ENCODE results near the gene RAP1GAP2.

RAP1GAP2 gene

DNA sequence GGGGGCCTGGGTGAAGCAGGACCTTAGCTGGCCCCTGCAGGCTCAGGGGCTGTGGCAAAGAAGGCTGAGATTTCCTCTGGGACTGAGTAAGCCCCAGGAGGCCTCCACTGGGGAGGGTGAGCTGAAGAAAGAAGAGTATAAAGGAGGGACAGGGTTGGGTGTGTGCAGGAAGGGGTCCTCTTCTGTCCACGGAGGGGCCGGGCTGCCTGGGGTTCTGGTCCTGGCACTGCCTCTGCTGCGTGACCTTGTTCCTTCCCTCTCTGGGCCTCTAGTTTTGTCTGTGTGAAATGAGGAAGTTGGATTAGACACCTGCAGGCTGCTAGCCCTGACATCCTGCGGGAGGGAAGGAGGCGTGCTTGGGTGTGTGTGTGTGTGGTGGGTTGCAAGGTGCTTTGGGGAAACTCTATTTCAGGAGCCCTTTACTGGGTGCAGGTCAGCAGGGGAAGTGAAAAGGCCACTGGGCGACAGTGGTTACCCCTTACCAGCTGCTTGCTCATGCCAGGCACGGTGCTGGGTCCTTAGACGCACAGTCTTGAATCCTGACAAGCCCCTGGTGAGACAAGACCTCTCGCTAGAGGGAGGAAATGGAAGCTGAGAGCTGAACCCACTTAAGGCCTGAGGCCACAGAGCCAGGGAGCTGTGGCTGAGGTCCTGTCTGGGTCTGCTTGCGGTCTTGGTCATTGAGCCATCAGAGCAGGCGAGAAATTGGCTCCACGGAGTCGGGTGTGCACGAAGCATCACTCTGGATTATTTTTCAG lies 206.5 kb downstream of the RAP1GAP2 start:
- Histone ChIP-seq H3K79me2 (ENCODE audit: control insufficient read depth, low read length) (peaks cover 4% of the 10 kb centered on the region; the same call in 1 of the 2 replicates), H3K36me3 (ENCODE audit: control insufficient read depth, low read length) (peaks cover 30% of the 10 kb centered on the region), H3K27ac (ENCODE audit: low read depth, low read length) (peak overlapping the region; percentile 100), H3K9me3 (ENCODE audit: control insufficient read depth, insufficient read depth, low read length) (no peaks in the 10 kb centered on the region), H3K4me2 (ENCODE audit: low read length) (peak overlapping the region; percentile 97), H3K9me2 (replicated peaks; ENCODE audit: control insufficient read depth, low read length) (no peaks in the 10 kb centered on the region), H3K4me3 (ENCODE audit: low read length) (peak overlapping the region; percentile 65), H3K27me3 (ENCODE audit: control insufficient read depth, low read length) (no peaks in the 10 kb centered on the region), H3K4me1 (ENCODE audit: control insufficient read depth, low read length) (peaks cover 61% of the 10 kb centered on the region), H3F3A (ENCODE audit: control insufficient read depth, insufficient read depth) (peaks cover 20% of the 10 kb centered on the region), H4K20me1 (ENCODE audit: control insufficient read depth, insufficient read depth, low read depth, low read length) (no peaks in the 10 kb centered on the region)
- TF ChIP-seq, protein P1, sequence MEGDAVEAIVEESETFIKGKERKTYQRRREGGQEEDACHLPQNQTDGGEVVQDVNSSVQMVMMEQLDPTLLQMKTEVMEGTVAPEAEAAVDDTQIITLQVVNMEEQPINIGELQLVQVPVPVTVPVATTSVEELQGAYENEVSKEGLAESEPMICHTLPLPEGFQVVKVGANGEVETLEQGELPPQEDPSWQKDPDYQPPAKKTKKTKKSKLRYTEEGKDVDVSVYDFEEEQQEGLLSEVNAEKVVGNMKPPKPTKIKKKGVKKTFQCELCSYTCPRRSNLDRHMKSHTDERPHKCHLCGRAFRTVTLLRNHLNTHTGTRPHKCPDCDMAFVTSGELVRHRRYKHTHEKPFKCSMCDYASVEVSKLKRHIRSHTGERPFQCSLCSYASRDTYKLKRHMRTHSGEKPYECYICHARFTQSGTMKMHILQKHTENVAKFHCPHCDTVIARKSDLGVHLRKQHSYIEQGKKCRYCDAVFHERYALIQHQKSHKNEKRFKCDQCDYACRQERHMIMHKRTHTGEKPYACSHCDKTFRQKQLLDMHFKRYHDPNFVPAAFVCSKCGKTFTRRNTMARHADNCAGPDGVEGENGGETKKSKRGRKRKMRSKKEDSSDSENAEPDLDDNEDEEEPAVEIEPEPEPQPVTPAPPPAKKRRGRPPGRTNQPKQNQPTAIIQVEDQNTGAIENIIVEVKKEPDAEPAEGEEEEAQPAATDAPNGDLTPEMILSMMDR (IDR thresholded peaks at IDR 0.05; ENCODE audit: low read depth, low read length, poor library complexity, severe bottlenecking): no peak
- TF ChIP-seq EZH2phosphoT487 (IDR thresholded peaks at IDR 0.05; ENCODE audit: borderline replicate concordance, low read length): no peak

DNA sequence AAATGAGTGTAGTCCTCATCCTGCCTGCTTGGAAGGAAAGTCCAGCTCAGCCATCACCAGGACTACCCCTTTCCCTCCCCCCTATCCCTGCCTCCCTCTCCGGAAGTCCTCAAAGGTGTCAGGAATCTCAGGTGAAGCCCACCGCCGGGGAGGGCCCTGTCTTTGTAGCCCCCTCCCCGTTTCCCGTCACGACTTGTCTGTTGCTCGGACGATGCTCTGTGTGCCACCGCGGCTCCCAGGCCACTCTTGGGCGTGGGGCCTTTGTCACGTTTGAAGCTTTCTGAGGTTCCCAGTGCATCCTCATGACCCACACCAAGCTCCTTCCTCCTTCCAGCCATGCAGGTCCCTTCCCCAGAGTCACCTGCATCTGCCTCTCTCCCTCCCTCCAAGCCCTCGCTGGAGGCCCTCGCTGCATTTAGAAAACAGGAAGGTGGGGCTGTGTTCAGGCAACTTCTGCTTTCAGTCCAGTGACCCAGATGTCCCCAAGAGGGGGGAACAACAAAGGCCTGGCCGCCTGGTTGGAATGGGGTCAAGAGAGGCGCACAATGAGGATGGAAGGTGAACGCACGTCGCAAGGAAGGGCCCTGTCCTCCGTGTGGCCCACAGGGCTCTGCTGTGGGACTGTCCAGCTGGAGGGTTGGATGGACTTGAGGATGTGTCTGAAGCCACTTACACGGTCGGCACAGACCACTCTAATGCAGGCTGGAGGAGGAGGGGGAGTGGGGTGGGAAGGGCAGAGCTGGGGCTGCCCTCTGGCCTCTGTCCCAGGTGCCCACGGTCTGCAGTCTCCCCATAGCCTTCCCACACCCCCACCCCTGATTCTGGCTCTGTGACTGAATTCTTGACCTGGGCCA lies 207.3 kb downstream of the RAP1GAP2 start:
- Histone ChIP-seq H3K4me1 (ENCODE audit: control insufficient read depth, low read length) (peaks cover 68% of the 10 kb centered on the region), H3K27ac (ENCODE audit: low read depth, low read length) (peak overlapping the region; percentile 100), H3K9me2 (replicated peaks; ENCODE audit: control insufficient read depth, low read length) (no peaks in the 10 kb centered on the region), H3F3A (ENCODE audit: control insufficient read depth, insufficient read depth) (peaks cover 18% of the 10 kb centered on the region), H3K4me3 (ENCODE audit: low read length) (peak overlapping the region; percentile 65), H4K20me1 (ENCODE audit: control insufficient read depth, insufficient read depth, low read depth, low read length) (no peaks in the 10 kb centered on the region), H3K4me2 (ENCODE audit: low read length) (peak overlapping the region; percentile 97), H3K9me3 (ENCODE audit: control insufficient read depth, insufficient read depth, low read length) (no peaks in the 10 kb centered on the region), H3K36me3 (ENCODE audit: control insufficient read depth, low read length) (peaks cover 33% of the 10 kb centered on the region), H3K27me3 (ENCODE audit: control insufficient read depth, low read length) (no peaks in the 10 kb centered on the region), H3K79me2 (ENCODE audit: control insufficient read depth, low read length) (peaks cover 4% of the 10 kb centered on the region; the same call in 1 of the 2 replicates)
- TF ChIP-seq EZH2phosphoT487 (IDR thresholded peaks at IDR 0.05; ENCODE audit: borderline replicate concordance, low read length): no peak
- TF ChIP-seq, protein P1 (IDR thresholded peaks at IDR 0.05; ENCODE audit: low read depth, low read length, poor library complexity, severe bottlenecking): no peak

DNA sequence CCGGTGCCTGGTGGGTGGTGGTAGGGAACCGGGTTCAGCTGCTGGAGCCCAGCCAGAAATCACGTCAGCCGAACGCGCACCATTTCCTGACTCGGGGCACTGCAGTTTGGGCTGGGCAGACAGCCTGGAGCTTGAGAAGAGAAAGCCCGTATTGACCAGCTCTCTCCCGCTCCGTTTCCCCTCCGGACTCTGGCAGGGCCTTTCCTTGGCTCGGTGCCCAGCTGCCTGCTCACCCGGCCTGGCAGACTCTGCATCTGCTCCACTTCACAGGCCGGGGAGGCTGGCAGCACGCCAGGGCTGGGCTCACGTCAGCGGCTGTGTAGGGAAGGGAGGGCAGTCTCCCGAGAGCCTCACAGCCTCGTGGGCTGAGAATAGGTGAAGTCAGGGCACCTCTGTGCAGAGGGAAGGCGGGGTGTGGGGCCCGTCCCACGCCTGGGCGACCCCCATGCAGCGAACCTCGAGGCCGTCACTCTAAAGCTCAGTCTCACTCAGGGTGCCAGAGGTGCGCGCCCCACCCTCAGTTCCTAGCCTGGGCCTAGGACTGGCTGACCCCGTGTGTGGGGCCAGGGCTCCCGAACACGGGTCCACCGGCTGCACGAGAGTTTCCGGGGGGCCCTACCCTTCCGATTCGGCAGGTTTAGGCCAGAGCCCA lies 208.0 kb downstream of the RAP1GAP2 start:
- Histone ChIP-seq H4K20me1 (ENCODE audit: control insufficient read depth, insufficient read depth, low read depth, low read length) (no peaks in the 10 kb centered on the region), H3K9me2 (replicated peaks; ENCODE audit: control insufficient read depth, low read length) (no peaks in the 10 kb centered on the region), H3K4me2 (ENCODE audit: low read length) (peak overlapping the region; percentile 97), H3K9me3 (ENCODE audit: control insufficient read depth, insufficient read depth, low read length) (no peaks in the 10 kb centered on the region), H3K36me3 (ENCODE audit: control insufficient read depth, low read length) (peaks cover 40% of the 10 kb centered on the region), H3F3A (ENCODE audit: control insufficient read depth, insufficient read depth) (peaks cover 18% of the 10 kb centered on the region), H3K4me3 (ENCODE audit: low read length) (peak overlapping the region; percentile 65), H3K27ac (ENCODE audit: low read depth, low read length) (peak overlapping the region; percentile 100), H3K79me2 (ENCODE audit: control insufficient read depth, low read length) (peaks cover 4% of the 10 kb centered on the region; the same call in 1 of the 2 replicates), H3K27me3 (ENCODE audit: control insufficient read depth, low read length) (no peaks in the 10 kb centered on the region), H3K4me1 (ENCODE audit: control insufficient read depth, low read length) (peaks cover 68% of the 10 kb centered on the region)
- TF ChIP-seq, protein P1 (IDR thresholded peaks at IDR 0.05; ENCODE audit: low read depth, low read length, poor library complexity, severe bottlenecking): no peak
- no peak for TF ChIP-seq EZH2phosphoT487 (IDR thresholded peaks at IDR 0.05; ENCODE audit: borderline replicate concordance, low read length)

All from DOHH2 (cell line).